ENCODE data around the gene HBG1.
"Not testable (repeated sequence)": the region's sequence is repeated elsewhere in the genome, so short reads cannot be mapped to it uniquely, and the experiment has no call there.

The HBG1 gene

GRCh38 chr11:5276697-5277096, 27.0 kb upstream of the HBG1 start:
- no peak for DNase-seq

GRCh38 chr11:5275369-5276110, 25.9 kb upstream of the HBG1 start:
- DNase-seq = no peak

GRCh38 chr11:5274395-5274794, 24.7 kb upstream of the HBG1 start:
- DNase-seq = no peak

GRCh38 chr11:5272395-5273017, 22.8 kb upstream of the HBG1 start:
- no peak for DNase-seq

- no peak for DNase-seq
Measured at GRCh38 chr11:5269715-5270147, 20.1 kb upstream of the HBG1 start, which contains the start of gene HBE1. Gene HBE1 (minus strand): TSS chr11:5269945. CDS start chr11:5269890, 55 bp downstream.

GRCh38 chr11:5267033-5267563, 17.4 kb upstream of the HBG1 start:
- DNase-seq = no peak

GRCh38 chr11:5266609-5267008, 17.0 kb upstream of the HBG1 start:
- DNase-seq = no peak

GRCh38 chr11:5265832-5266231, 16.2 kb upstream of the HBG1 start:
- no peak for DNase-seq

- no peak for DNase-seq
Measured at GRCh38 chr11:5258543-5259262, 9.0 kb upstream of the HBG1 start.

- DNase-seq = no peak
Measured at GRCh38 chr11:5257296-5257695, 7.6 kb upstream of the HBG1 start.

GRCh38 chr11:5254646-5255413, 5.2 kb upstream of the HBG1 start, which contains the start of gene HBG2:
Gene HBG2 (minus strand): TSS chr11:5254781. CDS start chr11:5254728, 53 bp downstream.
- DNase-seq = not testable (repeated sequence)

- not testable (repeated sequence) for DNase-seq
Measured at GRCh38 chr11:5254023-5254422, 4.4 kb upstream of the HBG1 start.

- not testable (repeated sequence) for DNase-seq
Measured at GRCh38 chr11:5253440-5253839, 3.8 kb upstream of the HBG1 start.

GRCh38 chr11:5252919-5253265, 3.2 kb upstream of the HBG1 start:
- no peak for DNase-seq

- DNase-seq = no peak
Measured at GRCh38 chr11:5252192-5252918, 2.7 kb upstream of the HBG1 start.

GRCh38 chr11:5251746-5252145, 2.1 kb upstream of the HBG1 start:
- no peak for DNase-seq

GRCh38 chr11:5250543-5251204, 1.0 kb upstream of the HBG1 start:
- DNase-seq = no peak

GRCh38 chr11:5248498-5248897, 1.2 kb downstream of the HBG1 start:
- not testable (repeated sequence) for DNase-seq

- DNase-seq = no peak
Measured at GRCh38 chr11:5247472-5248192, 2.0 kb downstream of the HBG1 start.

- no peak for DNase-seq
Measured at GRCh38 chr11:5246772-5247471, 2.7 kb downstream of the HBG1 start.
